HEK293 (cell line): ENCODE results near the gene TNS3.

Source experiments
- CTCF ChIP-seq: fragments of 450-650 bp; formaldehyde crosslinking; IDR thresholded peaks from 2 replicates; pipeline ENCODE4 v1.5.1; 2016; ENCODE audit warnings: missing biosample characterization, missing genetic modification characterization
- KLF10 ChIP-seq: fragments of 450-650 bp; IDR thresholded peaks from 2 replicates; pipeline ENCODE4 v1.5.1; 2018; ENCODE audit warnings: missing biosample characterization, mild to moderate bottlenecking, missing genetic modification characterization
- SCRT2 ChIP-seq: fragments of 450-650 bp; formaldehyde crosslinking; IDR thresholded peaks from 2 replicates; pipeline ENCODE4 v1.5.1; 2016; ENCODE audit warnings: missing biosample characterization, missing genetic modification characterization
- YY2 ChIP-seq: fragments of 450-650 bp; formaldehyde crosslinking; IDR thresholded peaks from 2 replicates; pipeline ENCODE4 v1.5.1; 2016; ENCODE audit warnings: missing biosample characterization, missing genetic modification characterization
- ZBTB8A ChIP-seq: fragments of 450-650 bp; formaldehyde crosslinking; IDR thresholded peaks from 2 replicates; pipeline ENCODE4 v1.5.1; 2016; ENCODE audit warnings: missing biosample characterization, missing genetic modification characterization
- ZSCAN18 ChIP-seq: fragments of 450-650 bp; formaldehyde crosslinking; IDR thresholded peaks from 2 replicates; pipeline ENCODE4 v1.5.1; 2016; ENCODE audit warnings: missing biosample characterization, missing genetic modification characterization

- TF ChIP-seq ZBTB8A (tag by site-specific recombination) (no peak), YY2 (tag by site-specific recombination) (no peak), CTCF (no peak), ZSCAN18 (tag by site-specific recombination) (no peak), KLF10 (tag by site-specific recombination) (no peak), SCRT2 (tag by site-specific recombination) (no peak)
These were observed 218.9 kb downstream of the TNS3 start for GRCh38 chr7:47362984-47363383.
